SJSA1 (cell line): ENCODE measurements around the gene OR6C4. TPM values are rescaled to one million over a fixed set of nuclear protein-coding genes. Genes with fewer than 3 reads are reported as not detected.

Experiments used
- total RNA-seq: library from RNA; depleted of rRNA; stranded (reverse); fragments of >200 nt; shearing (Covaris generic); gene quantifications from 2 replicates; pipeline ENCODE4 v1.2.3, GENCODE V29; 2014; rRNA removed

Gene OR6C4
- total RNA-seq, 1 experiment from 2014 or later, result not detected

Other genes starting within 250 kb of the OR6C4 start
- not detected in 2 replicates for gene OR6C1, start 235.3 kb upstream of the OR6C4 start, total RNA-seq
- gene OR6C3, start 218.9 kb upstream of the OR6C4 start, total RNA-seq, result not detected in 2 replicates
- not detected in 2 replicates for gene OR6C75, start 186.6 kb upstream of the OR6C4 start, total RNA-seq
- gene OR6C65, start 149.1 kb upstream of the OR6C4 start, total RNA-seq, result not detected in 2 replicates
- gene OR6C76, start 123.3 kb upstream of the OR6C4 start, total RNA-seq, result not detected in 2 replicates
- not detected in 2 replicates for gene OR6C2, start 105.5 kb upstream of the OR6C4 start, total RNA-seq
- not detected in 2 replicates for gene OR6C70, start 79.5 kb upstream of the OR6C4 start, total RNA-seq
- gene OR6C68, start 57.2 kb upstream of the OR6C4 start, total RNA-seq, result not detected in 2 replicates
- not detected in 2 replicates for gene OR2AP1, start 22.9 kb downstream of the OR6C4 start, total RNA-seq
- gene OR10P1, start 87.3 kb downstream of the OR6C4 start, total RNA-seq, result not detected in 2 replicates
- gene ITGA7, start 158.3 kb downstream of the OR6C4 start, total RNA-seq, result 0.24 TPM in 1 of 2 replicates, not detected in the other
- 82.0 and 91.9 TPM in 2 replicates for gene BLOC1S1, start 166.4 kb downstream of the OR6C4 start, total RNA-seq
- gene RDH5, start 170.8 kb downstream of the OR6C4 start, total RNA-seq, result 0.22 and 1.9 TPM in 2 replicates
- gene CD63, start 179.4 kb downstream of the OR6C4 start, total RNA-seq, result 1,021 and 1,450 TPM in 2 replicates
- 1.7 and 2.7 TPM in 2 replicates for gene GDF11, start 193.5 kb downstream of the OR6C4 start, total RNA-seq